Testis (tissue), 3 donors: ENCODE measurements around the gene ADAM11. TPM values are rescaled to one million over a fixed set of nuclear protein-coding genes. Genes with fewer than 3 reads are reported as not detected.

Experiments
- DNase-seq: peaks from one replicate; pipeline ENCODE4 v3.0.0-alpha.2; 2019
- H3K27ac ChIP-seq, 2 donors: fragments of 200-600 bp; sonication (generic); one replicate each; pipeline ENCODE4 v1.5.1; 2019
- H3K27me3 ChIP-seq: fragments of 200-600 bp; sonication (generic); one replicate; pipeline ENCODE4 v1.5.1; 2019
- H3K36me3 ChIP-seq: fragments of 200-600 bp; sonication (generic); one replicate; pipeline ENCODE4 v1.5.1; 2017; ENCODE audit warnings: low read depth; ENCODE audit errors: missing control alignments
- H3K4me1 ChIP-seq: fragments of 200-600 bp; sonication (generic); one replicate; pipeline ENCODE4 v1.5.1; 2019
- H3K4me3 ChIP-seq, 2 donors: fragments of 200-600 bp; sonication (generic); one replicate each; pipeline ENCODE4 v1.5.1; 2017 to 2019
- H3K9me3 ChIP-seq: fragments of 200-600 bp; sonication (generic); one replicate; pipeline ENCODE4 v1.5.1; 2017
- CTCF ChIP-seq, 3 experiments: fragments of 450-650 bp in 2 of 3; fragments of 200-600 bp in 1 of 3; sonication (generic) in 1 of 3; IDR thresholded peaks; one replicate each; pipeline ENCODE4 v1.5.1; 2016 to 2019; ENCODE audit warnings: antibody characterized with exemption in 3 of 3, mild to moderate bottlenecking in 2 of 3, moderate library complexity in 1 of 3
- POLR2A ChIP-seq: fragments of 450-650 bp; IDR thresholded peaks from one replicate; pipeline ENCODE4 v1.6.1; 2017; ENCODE audit warnings: antibody characterized with exemption, mild to moderate bottlenecking, moderate library complexity
- WGBS, 2 donors: methylation state at CpG; one replicate each; pipeline ENCODE4 v1.1.5; 2018; 5-methylcytosine and 5-hydroxymethylcytosine counted together
- intact Hi-C: fragments of 100-400 bp; cut with DNase I; formaldehyde crosslinking; loops from one replicate; pipeline ENCODE4 v1.15.1; 2023; ENCODE audit warnings: low total_unique reads
- polyA plus RNA-seq: library from polyadenylated mRNA; stranded (reverse); fragments of 350-450 nt; fragmentation: Illumina TruSeq; extraction: RNeasy Lipid Tissue Mini Kit (QIAGEN cat#74804); gene quantifications from one replicate; pipeline ENCODE4 v1.2.3, GENCODE V29; 2014; ENCODE audit warnings: low read depth, low replicate concordance; ENCODE audit not compliant: insufficient read depth
- total RNA-seq, 2 donors: library from RNA; depleted of rRNA; stranded (reverse); fragments of >200 nt; gene quantifications; one replicate each; pipeline ENCODE4 v1.2.3, GENCODE V29; 2016

The ADAM11 gene
- total and polyA plus RNA-seq, 3 donors from 2014 or later = 4.9 to 7.6 (median 7.6) TPM

DNA sequence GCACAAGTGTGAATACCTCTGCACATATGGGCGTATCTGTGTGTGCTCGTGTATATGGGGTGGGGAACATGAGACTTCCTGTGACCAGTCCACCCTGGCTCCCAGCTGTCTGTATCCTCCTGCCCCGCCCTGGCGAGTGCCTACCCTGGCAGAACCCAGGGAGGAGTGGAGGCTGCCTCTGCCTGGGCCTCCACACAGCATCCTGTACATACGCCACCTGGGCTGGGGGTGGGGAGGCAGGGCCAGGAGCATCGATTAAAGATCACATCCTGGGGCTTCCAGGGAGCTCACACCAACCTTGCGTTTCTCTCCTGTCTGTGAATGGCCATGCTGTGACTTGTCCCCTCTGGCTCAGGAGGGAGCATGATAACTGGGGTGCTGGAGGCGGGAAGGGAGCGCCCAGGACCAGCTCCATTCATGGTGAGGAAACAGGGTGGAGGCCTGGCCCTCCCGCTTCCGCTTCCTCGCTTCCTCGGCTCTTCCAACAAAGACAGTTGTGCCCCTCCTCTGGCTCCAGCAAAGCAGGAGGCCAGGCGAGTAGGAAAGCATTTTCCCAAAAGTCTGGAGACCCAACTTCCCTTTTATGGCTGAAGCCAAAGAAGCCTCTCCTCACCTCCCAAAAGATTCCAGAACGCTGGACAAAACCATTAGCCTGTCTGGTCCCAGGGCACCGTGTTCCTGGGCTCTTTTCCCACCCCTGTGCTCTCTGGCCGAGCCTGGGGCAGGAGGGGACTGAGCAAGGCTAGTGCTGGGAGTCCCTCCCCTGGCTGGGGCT is 22.9 kb downstream of the ADAM11 start:
- WGBS, 2 donors = 49 to 63% methylated on average over 11 to 17 of the region's 17 CpGs
- DNase-seq = peak; percentile 46
- Histone ChIP-seq H3K27me3 (no peaks in the 10 kb centered on the region), H3K27ac (peak overlapping the region; percentile 55 to 73), H3K4me3 (no peak overlapping the region), H3K36me3 (no peaks in the 10 kb centered on the region), H3K4me1 (peaks cover 16% of the 10 kb centered on the region), H3K9me3 (no peaks in the 10 kb centered on the region)
- intact Hi-C loops = no loop called here
- TF ChIP-seq POLR2A (no peak), CTCF (IDR thresholded peaks at IDR 0.05) (no peak)

DNA sequence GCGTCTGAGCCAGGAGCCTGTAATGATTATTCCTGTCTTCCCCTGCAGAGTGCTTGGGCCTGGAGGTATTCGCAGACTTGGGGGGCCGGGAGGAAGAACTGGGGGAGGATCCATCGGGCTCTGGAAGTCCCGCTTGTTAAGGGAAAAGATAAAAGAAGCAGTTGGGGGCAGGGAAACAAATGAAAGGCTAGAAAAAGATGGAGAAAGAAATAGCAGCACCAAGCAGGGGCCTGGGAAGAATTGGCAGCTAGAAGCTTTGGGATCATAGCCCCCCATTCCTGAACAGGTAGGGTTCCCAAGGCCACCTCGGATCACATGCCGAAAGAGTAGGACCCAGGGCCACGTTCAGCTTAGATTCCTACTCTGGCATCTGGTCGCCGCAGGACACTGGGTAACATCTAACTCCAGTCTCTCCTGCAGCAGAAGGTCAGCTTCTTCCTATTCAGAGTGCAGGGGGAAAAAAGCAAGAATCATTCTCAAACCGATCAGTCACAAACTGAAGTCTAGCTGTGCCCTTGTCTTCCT is 23.6 kb downstream of the ADAM11 start:
- no peaks in the 10 kb centered on the region for H3K27me3 ChIP-seq
- H3K27ac ChIP-seq = peak overlapping the region; percentile 55 to 73
- peaks cover 16% of the 10 kb centered on the region for H3K4me1 ChIP-seq
- no peaks in the 10 kb centered on the region for H3K9me3 ChIP-seq
- no peak for TF ChIP-seq POLR2A
- H3K36me3 ChIP-seq = no peaks in the 10 kb centered on the region
- intact Hi-C loops = no loop called here
- H3K4me3 ChIP-seq = no peak overlapping the region
- 40 to 57% methylated on average over 11 of the region's 11 CpGs for WGBS, 2 donors
- DNase-seq = no peak

DNA sequence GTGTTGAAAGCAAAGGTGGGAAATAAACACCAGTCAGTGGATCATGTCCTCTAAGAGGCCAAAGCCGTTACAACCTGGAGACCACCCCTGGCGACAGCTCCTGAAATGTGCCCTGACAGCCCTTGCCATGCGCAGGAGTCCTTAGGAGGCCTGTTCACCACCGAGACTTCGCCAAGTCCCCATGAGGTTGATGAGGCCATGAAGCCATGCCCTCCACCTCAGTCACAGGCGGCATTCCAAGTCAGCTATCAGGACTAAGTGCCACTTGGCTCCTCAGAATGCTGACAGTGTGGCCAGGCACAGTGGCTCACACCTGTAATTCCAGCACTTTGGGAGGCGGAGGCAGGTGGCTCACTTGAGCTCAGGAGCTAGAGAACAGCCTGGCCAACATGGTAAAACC is 27.1 kb downstream of the ADAM11 start:
- H3K27ac ChIP-seq = no peak overlapping the region
- WGBS, 2 donors = 87 to 93% methylated on average over 6 to 7 of the region's 7 CpGs
- TF ChIP-seq POLR2A (no peak), CTCF (IDR thresholded peaks at IDR 0.05) (no peak)

DNA sequence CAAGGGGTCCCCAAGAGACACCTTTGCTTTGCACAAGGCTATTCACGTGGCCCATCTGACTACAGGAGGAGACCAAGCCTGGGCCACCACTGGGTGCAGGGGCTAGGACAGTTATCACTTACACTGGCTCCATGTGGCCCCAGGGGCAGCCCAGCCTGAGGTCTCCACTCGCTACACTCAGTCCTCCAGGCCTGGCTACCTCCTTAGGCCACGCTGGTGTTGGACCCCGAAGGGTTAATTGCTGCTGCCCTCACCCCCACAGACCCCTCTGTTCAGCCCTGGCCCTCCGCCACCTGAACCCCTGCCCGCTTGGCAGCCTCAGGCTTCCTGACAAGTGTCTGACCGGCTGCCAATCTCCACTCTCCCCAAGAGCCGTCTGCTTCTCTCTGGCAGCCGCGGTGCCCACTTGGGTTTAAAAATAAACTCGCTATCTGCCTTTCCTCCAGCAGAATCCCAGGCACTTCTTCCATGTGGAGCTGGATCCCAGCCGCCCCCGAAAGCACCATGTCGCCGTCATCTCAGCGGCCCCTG is 27.8 kb downstream of the ADAM11 start:
- Histone ChIP-seq H3K27me3 (no peaks in the 10 kb centered on the region), H3K27ac (no peak overlapping the region), H3K4me1 (peaks cover 7% of the 10 kb centered on the region), H3K36me3 (no peaks in the 10 kb centered on the region), H3K4me3 (no peak overlapping the region), H3K9me3 (no peaks in the 10 kb centered on the region)
- intact Hi-C loops = no loop called here
- no peak for DNase-seq
- 55 to 64% methylated on average over 12 to 16 of the region's 16 CpGs for WGBS, 2 donors
- no peak for TF ChIP-seq POLR2A
- TF ChIP-seq CTCF (IDR thresholded peaks at IDR 0.05) = no peak

More for the DNA sequence above, 27.1 kb downstream of the ADAM11 start:
- intact Hi-C loops = no loop called here
- no peak overlapping the region for H3K4me3 ChIP-seq
- DNase-seq = no peak
- H3K4me1 ChIP-seq = peaks cover 10% of the 10 kb centered on the region
- no peaks in the 10 kb centered on the region for H3K9me3 ChIP-seq
- no peaks in the 10 kb centered on the region for H3K27me3 ChIP-seq
- H3K36me3 ChIP-seq = no peaks in the 10 kb centered on the region

DNA sequence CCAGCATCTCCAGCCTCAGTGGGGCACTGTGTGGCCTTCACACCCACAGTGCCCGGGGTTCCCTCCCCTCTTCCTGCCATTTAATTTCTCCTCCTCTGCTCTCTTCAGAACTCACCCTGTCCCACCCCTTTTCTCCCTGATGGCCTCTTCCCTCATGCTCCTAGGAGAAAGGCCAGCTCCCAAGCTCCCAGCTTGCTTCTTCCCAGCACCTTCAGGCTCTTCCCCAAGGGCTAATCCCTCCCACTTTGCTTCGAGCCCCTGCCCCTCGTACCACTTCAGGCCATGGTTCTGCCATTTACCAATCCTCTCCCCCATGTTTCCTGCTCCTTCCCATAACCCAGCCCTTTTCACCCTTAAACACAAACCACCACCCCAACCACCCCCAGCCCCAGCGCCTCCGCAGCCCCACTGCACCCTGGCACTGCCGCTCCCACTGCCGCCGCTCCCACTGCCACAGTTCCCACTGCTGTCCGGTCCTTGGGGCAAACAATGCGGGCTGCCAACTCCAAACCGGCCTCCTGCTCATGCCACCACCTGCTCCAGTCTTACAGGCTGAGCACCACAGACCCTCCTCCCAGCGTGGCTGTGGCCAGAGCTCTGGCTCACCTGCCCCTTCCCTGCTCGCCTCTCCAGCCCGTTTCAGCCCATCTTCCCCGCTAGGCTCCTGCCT is 28.6 kb downstream of the ADAM11 start:
- Histone ChIP-seq H3K27me3 (no peaks in the 10 kb centered on the region), H3K4me3 (no peak overlapping the region), H3K36me3 (no peaks in the 10 kb centered on the region), H3K27ac (no peak overlapping the region), H3K4me1 (no peaks in the 10 kb centered on the region), H3K9me3 (no peaks in the 10 kb centered on the region)
- WGBS, 2 donors = 83 to 89% methylated on average over 15 of the region's 15 CpGs
- intact Hi-C loops = no loop called here
- TF ChIP-seq CTCF (IDR thresholded peaks at IDR 0.05) (no peak), POLR2A (no peak)
- DNase-seq = no peak
